PC-9 (cell line): Measurements from ENCODE around the gene CDK2. TPM values are rescaled to one million over a fixed set of nuclear protein-coding genes. Genes with fewer than 3 reads are reported as not detected.
A peak's percentile ranks its signal among the peaks of the same experiment; 100 is the strongest.

Source experiments
- BruUV-seq: library from RNA; stranded (reverse); fragments of 400-500 nt; replicated peaks from 2 replicates; lab custom pipeline; 2021; lab: Mats Ljungman, UMichigan
- CTCF ChIA-PET: fragments of 300-600 bp; sonication (Branson Sonifier 250); formaldehyde crosslinking; loops from one replicate; lab custom pipeline; 2022; ENCODE audit warnings: antibody characterized with exemption; lab: Charles Lee
- POLR2A ChIA-PET: fragments of 300-600 bp; sonication (Branson Sonifier 250); formaldehyde crosslinking; loops from one replicate; lab custom pipeline; 2022; ENCODE audit warnings: antibody characterized with exemption; ENCODE audit not compliant: unreplicated experiment; lab: Charles Lee
- DNase-seq, 2 experiments: peaks; one replicate each; pipeline versions ENCODE4 v3.0.0 to v3.0.0-alpha.2; 2015 to 2022; ENCODE audit warnings: mixed read lengths in 1 of 2
- H2AFZ ChIP-seq: fragments of 200-600 bp; sonication (generic); 2 replicates; pipeline ENCODE4 v1.8.1; 2017; ENCODE audit warnings: antibody characterized with exemption
- H3F3A ChIP-seq: fragments of 200-600 bp; sonication (generic); 2 replicates; pipeline ENCODE4 v1.8.1; 2017; ENCODE audit warnings: antibody characterized with exemption, mild to moderate bottlenecking, low read depth; ENCODE audit not compliant: insufficient read depth
- H3K27ac ChIP-seq: fragments of 200-600 bp; sonication (generic); 2 replicates; pipeline ENCODE4 v1.6.1; 2016; ENCODE audit warnings: mixed run types
- H3K27me3 ChIP-seq: fragments of 200-600 bp; sonication (generic); 2 replicates; pipeline ENCODE4 v1.6.1; 2016; ENCODE audit warnings: low read depth, mixed run types; ENCODE audit not compliant: insufficient read depth
- H3K36me3 ChIP-seq: fragments of 200-600 bp; sonication (generic); 2 replicates; pipeline ENCODE4 v1.6.1; 2016; ENCODE audit warnings: low read depth, mixed run types
- H3K4me1 ChIP-seq: fragments of 200-600 bp; sonication (generic); replicated peaks from 2 replicates; pipeline ENCODE4 v1.6.1; 2016; ENCODE audit warnings: mixed run types; ENCODE audit not compliant: insufficient read depth
- H3K4me2 ChIP-seq: fragments of 200-600 bp; sonication (generic); 2 replicates; pipeline ENCODE4 v1.6.1; 2017; ENCODE audit warnings: mixed run types
- H3K4me3 ChIP-seq: fragments of 200-600 bp; sonication (generic); 2 replicates; pipeline ENCODE4 v1.6.1; 2016; ENCODE audit warnings: mixed run types
- H3K79me2 ChIP-seq: fragments of 200-600 bp; sonication (generic); 2 replicates; pipeline ENCODE4 v1.6.1; 2017; ENCODE audit warnings: low read depth, mixed run types
- H3K9me2 ChIP-seq: fragments of 200-600 bp; sonication (generic); 2 replicates; pipeline ENCODE4 v1.8.1; 2017; ENCODE audit warnings: mild to moderate bottlenecking; ENCODE audit not compliant: insufficient read depth
- H3K9me3 ChIP-seq: fragments of 200-600 bp; sonication (generic); 2 replicates; pipeline ENCODE4 v1.8.1; 2016; ENCODE audit warnings: low read depth; ENCODE audit not compliant: insufficient read depth
- H4K20me1 ChIP-seq: fragments of 200-600 bp; sonication (generic); 2 replicates; pipeline ENCODE4 v1.8.1; 2017; ENCODE audit not compliant: insufficient read depth
- EZH2 ChIP-seq: fragments of 200-600 bp; sonication (generic); IDR thresholded peaks from 2 replicates; pipeline ENCODE4 v1.8.0; 2017; ENCODE audit warnings: antibody characterized with exemption, low read depth
- intact Hi-C: fragments of 100-400 bp; cut with micrococcal nuclease; formaldehyde crosslinking; loops from one replicate; pipeline ENCODE4 v1.10.0; 2022; ENCODE audit not compliant: unreplicated experiment
- total RNA-seq: library from RNA; stranded (reverse); gene quantifications from 2 replicates; pipeline ENCODE4 v1.2.3, GENCODE V29; 2021
- TF ChIP-seq, protein P1 (sequence below): fragments of 200-600 bp; sonication (generic); conservative IDR thresholded peaks from 2 replicates; pipeline ENCODE4 v1.6.1; 2017; ENCODE audit warnings: mixed run types, antibody characterized with exemption, mild to moderate bottlenecking, moderate library complexity

CDK2 gene
- total RNA-seq, 1 experiment from 2014 or later, result 93.8 TPM

DNA sequence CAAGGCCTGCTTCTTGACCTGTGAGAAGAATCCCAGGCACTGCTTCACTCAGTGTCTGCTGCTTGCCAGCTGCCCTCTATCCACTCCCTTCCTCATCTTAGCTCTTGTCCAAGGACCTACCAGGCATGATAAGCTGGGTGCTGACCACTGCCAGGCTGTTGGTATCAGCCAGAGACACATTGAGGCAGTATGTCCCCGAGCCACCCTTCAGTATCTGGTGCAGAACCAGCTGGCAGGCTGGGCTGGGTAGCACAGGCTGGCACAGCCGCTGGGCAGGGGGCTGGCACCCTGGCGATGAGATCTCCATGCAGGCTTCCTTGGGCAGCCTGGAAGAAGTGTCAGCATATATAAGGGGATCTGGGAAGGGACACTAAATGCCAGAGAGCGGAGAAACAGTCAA, 11.3 kb upstream of the CDK2 start:
- no peaks in the 10 kb centered on the region for H4K20me1 ChIP-seq
- H3K9me3 ChIP-seq, result no peaks in the 10 kb centered on the region
- H3K4me2 ChIP-seq, result peak overlapping the region; percentile 49
- intact Hi-C loops, result loop anchor here (10.0 kb wide), 1 partner anchor 89 kb away; the partner anchor contains the start of gene RPS26
- H3K79me2 ChIP-seq, result no peaks in the 10 kb centered on the region
- no TSS peak for BruUV-seq
- TF ChIP-seq EZH2, result no peak
- TF ChIP-seq, protein P1, sequence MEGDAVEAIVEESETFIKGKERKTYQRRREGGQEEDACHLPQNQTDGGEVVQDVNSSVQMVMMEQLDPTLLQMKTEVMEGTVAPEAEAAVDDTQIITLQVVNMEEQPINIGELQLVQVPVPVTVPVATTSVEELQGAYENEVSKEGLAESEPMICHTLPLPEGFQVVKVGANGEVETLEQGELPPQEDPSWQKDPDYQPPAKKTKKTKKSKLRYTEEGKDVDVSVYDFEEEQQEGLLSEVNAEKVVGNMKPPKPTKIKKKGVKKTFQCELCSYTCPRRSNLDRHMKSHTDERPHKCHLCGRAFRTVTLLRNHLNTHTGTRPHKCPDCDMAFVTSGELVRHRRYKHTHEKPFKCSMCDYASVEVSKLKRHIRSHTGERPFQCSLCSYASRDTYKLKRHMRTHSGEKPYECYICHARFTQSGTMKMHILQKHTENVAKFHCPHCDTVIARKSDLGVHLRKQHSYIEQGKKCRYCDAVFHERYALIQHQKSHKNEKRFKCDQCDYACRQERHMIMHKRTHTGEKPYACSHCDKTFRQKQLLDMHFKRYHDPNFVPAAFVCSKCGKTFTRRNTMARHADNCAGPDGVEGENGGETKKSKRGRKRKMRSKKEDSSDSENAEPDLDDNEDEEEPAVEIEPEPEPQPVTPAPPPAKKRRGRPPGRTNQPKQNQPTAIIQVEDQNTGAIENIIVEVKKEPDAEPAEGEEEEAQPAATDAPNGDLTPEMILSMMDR, result no peak
- H3K27ac ChIP-seq, result peak overlapping the region; percentile 58; the same call in 1 of the 2 replicates
- H3K9me2 ChIP-seq, result no peaks in the 10 kb centered on the region
- H3K36me3 ChIP-seq, result 0 out of 2 replicates have a peak, but pooled peaks cover 3% of the 10 kb centered on the region
- no peak overlapping the region for H3K4me3 ChIP-seq
- H2AFZ ChIP-seq, result no peak overlapping the region
- H3F3A ChIP-seq, result peaks cover 30% of the 10 kb centered on the region
- ChIA-PET POLR2A (interaction anchor here (0.5 to 1.2 kb wide), 2 partner anchors 19 to 138 kb away, joined by 3 to 5 read pairs; partner anchors contain the start of gene SARNP), CTCF (no interaction called here)
- H3K27me3 ChIP-seq, result no peaks in the 10 kb centered on the region
- H3K4me1 ChIP-seq, result peaks cover 43% of the 10 kb centered on the region
- no peak for DNase-seq

DNA sequence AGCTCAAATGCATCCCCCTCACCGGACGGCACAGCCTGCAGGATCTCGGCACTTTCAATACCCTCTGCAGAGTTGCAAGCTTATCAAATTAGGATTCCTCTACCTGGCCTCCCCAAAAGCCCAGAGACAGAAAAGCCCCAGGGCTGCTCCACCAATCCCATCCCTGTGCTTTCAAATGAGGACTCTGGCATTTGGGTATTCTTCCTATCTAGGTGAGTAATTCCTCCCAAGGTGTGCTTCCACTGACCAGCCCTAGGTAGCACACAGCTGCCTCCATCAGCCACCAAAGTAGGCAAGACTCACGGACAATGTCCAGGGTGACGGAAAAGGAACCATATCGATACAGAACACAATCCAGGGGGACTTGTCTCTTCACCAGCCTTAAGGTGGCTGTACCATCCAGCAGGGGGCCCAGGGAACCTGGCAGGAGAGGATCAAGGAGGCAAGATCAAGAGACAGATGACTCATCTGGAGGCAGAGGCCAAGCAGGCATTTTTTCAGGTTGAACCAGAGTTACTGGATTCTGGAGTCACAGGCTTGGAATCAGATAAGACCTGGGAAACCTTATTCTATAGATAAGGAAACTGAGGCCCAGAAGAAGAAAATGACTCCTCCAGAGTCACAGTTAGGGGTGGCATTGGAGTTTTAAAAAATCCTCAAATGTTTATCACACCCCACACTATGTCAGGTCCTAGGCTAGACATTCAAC, 10.7 kb upstream of the CDK2 start:
- BruUV-seq, result TSS peak; percentile 24
- CTCF ChIA-PET, result interaction anchor here (0.6 kb wide), 1 partner anchor 40 kb away, joined by 3 read pairs; no protein-coding TSS in a partner anchor
- peak; percentile 84 to 93 for DNase-seq
- Histone ChIP-seq H2AFZ (no peak overlapping the region), H3K27me3 (no peaks in the 10 kb centered on the region), H3K9me3 (no peaks in the 10 kb centered on the region), H3K4me3 (no peak overlapping the region), H3K4me2 (peak overlapping the region; percentile 49), H3F3A (peaks cover 30% of the 10 kb centered on the region), H3K9me2 (no peaks in the 10 kb centered on the region), H3K27ac (peak overlapping the region; percentile 58), H3K36me3 (0 out of 2 replicates have a peak, but pooled peaks cover 3% of the 10 kb centered on the region), H3K79me2 (no peaks in the 10 kb centered on the region), H3K4me1 (peaks cover 43% of the 10 kb centered on the region), H4K20me1 (no peaks in the 10 kb centered on the region)
- intact Hi-C loops, result loop anchor here (1.0 to 10.0 kb wide), 2 partner anchors 18 to 89 kb away; partner anchors contain the start of genes RAB5B and RPS26
- POLR2A ChIA-PET, result interaction anchor here (0.5 to 1.2 kb wide), 2 partner anchors 19 to 138 kb away, joined by 3 to 5 read pairs; partner anchors contain the start of gene SARNP
- TF ChIP-seq EZH2, result no peak
- TF ChIP-seq, protein P1, result peak; percentile 81

DNA sequence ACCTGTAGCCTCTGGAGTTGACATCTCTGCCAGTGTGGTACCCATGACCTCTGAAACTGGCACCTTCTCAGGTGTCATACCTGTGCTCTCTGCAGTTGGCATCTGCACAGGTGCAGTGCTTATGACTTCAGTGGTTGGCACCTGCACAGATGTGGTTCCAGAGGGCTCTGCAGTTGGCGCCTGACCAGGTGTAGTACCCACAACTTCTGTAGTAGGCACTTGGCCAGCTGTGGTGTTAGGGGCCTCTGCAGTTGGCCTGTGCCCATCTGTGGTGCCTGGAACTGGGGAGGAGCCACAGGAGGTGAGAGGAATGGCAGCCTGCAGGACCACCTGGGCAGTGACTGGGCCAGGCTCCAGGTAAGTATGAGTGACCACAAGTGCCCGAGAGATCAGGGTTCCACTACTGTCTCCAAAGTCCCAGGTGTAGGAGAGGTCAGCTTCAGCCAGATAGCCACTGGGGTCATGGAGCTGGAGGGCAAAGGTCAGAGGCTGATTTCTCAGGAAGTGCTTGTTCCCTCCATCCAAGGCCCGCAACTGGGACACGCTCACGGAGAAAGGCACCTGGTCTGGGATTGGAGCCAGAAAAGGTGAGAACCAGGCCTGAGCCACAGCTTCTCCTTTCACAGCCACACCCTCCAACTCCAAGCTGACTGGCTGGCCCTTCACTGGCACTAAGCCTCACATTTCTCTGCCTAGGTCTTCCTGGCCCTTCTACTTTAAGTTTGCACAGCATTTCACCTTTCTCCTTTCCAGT, 9.3 kb upstream of the CDK2 start:
- intact Hi-C loops, result loop anchor here (10.0 kb wide), 1 partner anchor 88 kb away; the partner anchor contains the start of gene RPS26

More for the DNA sequence above, 9.3 kb upstream of the CDK2 start:
- TF ChIP-seq, protein P1, result no peak
- no peak for TF ChIP-seq EZH2
- H3K36me3 ChIP-seq, result 0 out of 2 replicates have a peak, but pooled peaks cover 3% of the 10 kb centered on the region
- H3K9me3 ChIP-seq, result no peaks in the 10 kb centered on the region
- H4K20me1 ChIP-seq, result no peaks in the 10 kb centered on the region
- peaks cover 43% of the 10 kb centered on the region for H3K4me1 ChIP-seq
- ChIA-PET POLR2A (interaction anchor here (0.6 to 0.9 kb wide), 5 partner anchors 11 to 1248 kb away, joined by 3 to 9 read pairs (median 3); partner anchors contain the start of gene RAB5B), CTCF (interaction anchor here (0.6 to 1.6 kb wide), 3 partner anchors 17 to 95 kb away, joined by 3 to 6 read pairs (median 3); partner anchors contain the start of gene RAB5B)
- H3K79me2 ChIP-seq, result no peaks in the 10 kb centered on the region
- no peak overlapping the region for H3K4me3 ChIP-seq
- no TSS peak for BruUV-seq
- DNase-seq, result peak; percentile 64 to 71
- H3K27ac ChIP-seq, result peak overlapping the region; percentile 58; the same call in 1 of the 2 replicates
- H3K27me3 ChIP-seq, result no peaks in the 10 kb centered on the region
- H3K4me2 ChIP-seq, result peak overlapping the region; percentile 49
- H3K9me2 ChIP-seq, result no peaks in the 10 kb centered on the region
- no peak overlapping the region for H2AFZ ChIP-seq
- H3F3A ChIP-seq, result peaks cover 30% of the 10 kb centered on the region
